H1 (cell line): ENCODE results near the gene LPP. TPM values are rescaled to one million over a fixed set of nuclear protein-coding genes. Genes with fewer than 3 reads are reported as not detected.

Experiments
- CBX8 ChIP-seq: fragments of 300-800, 300-1000 bp; sonication (generic); IDR thresholded peaks from 2 replicates; pipeline ENCODE4 v1.7.1; 2016; ENCODE audit warnings: low read depth, low read length, borderline replicate concordance
- CHD7 ChIP-seq: fragments of 300-600 bp; sonication (generic); IDR thresholded peaks from 2 replicates; pipeline ENCODE4 v1.7.1; 2012; ENCODE audit warnings: low read length, moderate library complexity, mild to moderate bottlenecking, inconsistent platforms; ENCODE audit not compliant: insufficient replicate concordance
- EGR1 ChIP-seq: IDR thresholded peaks from 2 replicates; pipeline ENCODE4 v1.6.1; 2011; ENCODE audit warnings: low read depth, low read length, borderline replicate concordance
- EZH2 ChIP-seq: fragments of 200-600 bp; sonication (generic); IDR thresholded peaks from 2 replicates; pipeline ENCODE4 v1.7.1; 2012; ENCODE audit warnings: low read depth, mild to moderate bottlenecking, moderate library complexity, low read length, inconsistent platforms; ENCODE audit not compliant: severe bottlenecking
- GABPA ChIP-seq: IDR thresholded peaks from 2 replicates; pipeline ENCODE4 v1.6.1; 2011; ENCODE audit warnings: mild to moderate bottlenecking, low read length, moderate library complexity, borderline replicate concordance; ENCODE audit not compliant: insufficient read depth
- HDAC6 ChIP-seq: IDR thresholded peaks from one replicate; pipeline ENCODE4 v1.7.1; 2012; ENCODE audit warnings: low read depth, mild to moderate bottlenecking, inconsistent platforms, low read length, moderate library complexity
- KDM4A ChIP-seq: IDR thresholded peaks from one replicate; pipeline ENCODE4 v1.7.1; 2012; ENCODE audit warnings: low read depth, mild to moderate bottlenecking, moderate library complexity, low read length, inconsistent platforms; ENCODE audit not compliant: severe bottlenecking
- POLR2A ChIP-seq, 2 experiments: IDR thresholded peaks; 1 replicate in 1 of 2; 2 replicates in 1 of 2; pipeline ENCODE4 v1.6.1; 2011; ENCODE audit warnings: low read depth in 2 of 2, low read length in 2 of 2, mild to moderate bottlenecking in 2 of 2; ENCODE audit errors: control extremely low read depth in 1 of 2
- SIX5 ChIP-seq: IDR thresholded peaks from 2 replicates; pipeline ENCODE4 v1.6.1; 2011; ENCODE audit warnings: mild to moderate bottlenecking, low read depth, low read length
- SP2 ChIP-seq: IDR thresholded peaks from 2 replicates; pipeline ENCODE4 v1.6.1; 2012; ENCODE audit warnings: mild to moderate bottlenecking, low read length, inconsistent platforms
- polyA plus RNA-seq, 7 experiments: library from polyadenylated mRNA; depleted of rRNA in 3 of 7; stranded (reverse) in 5 of 7; unstranded in 2 of 7; fragments of >200 nt in 5 of 7; fragments of 200-250 nt in 2 of 7; gene quantifications; 1 replicate in 5 of 7; 2 replicates in 1 of 7; 4 replicates in 1 of 7; pipeline versions ENCODE4 v1.2.1 to v1.2.3, GENCODE V29; 2011 to 2013; ENCODE audit warnings: missing spikeins in 2 of 7, mixed read lengths in 2 of 7
- total RNA-seq: library from RNA; stranded (reverse); fragmentation: NEBNext Ultra II Directional; extraction: Animal tissue kit (Norgen Biotek cat#: 25700); gene quantifications from 2 replicates; pipeline ENCODE4 v1.2.1, GENCODE V29; 2021
- TF ChIP-seq, protein P1 (sequence below): IDR thresholded peaks from 2 replicates; pipeline ENCODE4 v1.6.1; 2012; ENCODE audit warnings: inconsistent platforms

Gene LPP
- total and polyA plus RNA-seq, 2 of the 8 experiments (the other 6 are each of a cell fraction or from before 2014, with no cell fraction given): 10.0 to 53.3 TPM

- TF ChIP-seq SIX5 (no peak), EZH2 (no peak), HDAC6 (no peak), POLR2A (IDR thresholded peaks at IDR 0.05; ENCODE audit: control extremely low read depth in 1 of 2, low read depth in 2 of 2, low read length in 2 of 2) (no peak), KDM4A (no peak), GABPA (no peak), CHD7 (no peak), CBX8 (no peak), SP2 (no peak), EGR1 (no peak)
- TF ChIP-seq, protein P1, sequence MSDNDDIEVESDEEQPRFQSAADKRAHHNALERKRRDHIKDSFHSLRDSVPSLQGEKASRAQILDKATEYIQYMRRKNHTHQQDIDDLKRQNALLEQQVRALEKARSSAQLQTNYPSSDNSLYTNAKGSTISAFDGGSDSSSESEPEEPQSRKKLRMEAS: no peak
Observed at GRCh38 chr3:188253800-188254452, 100.0 kb downstream of the LPP start (continued).
